ENCODE results near the gene ELP6. TPM values are rescaled to one million over a fixed set of nuclear protein-coding genes. Genes with fewer than 3 reads are reported as not detected.

Gene ELP6
- total and polyA plus RNA-seq, 9 of the 15 experiments (the other 6 are each of a cell fraction or from before 2014, with no cell fraction given): 76.9 to 198 (median 83.3) TPM

DNA sequence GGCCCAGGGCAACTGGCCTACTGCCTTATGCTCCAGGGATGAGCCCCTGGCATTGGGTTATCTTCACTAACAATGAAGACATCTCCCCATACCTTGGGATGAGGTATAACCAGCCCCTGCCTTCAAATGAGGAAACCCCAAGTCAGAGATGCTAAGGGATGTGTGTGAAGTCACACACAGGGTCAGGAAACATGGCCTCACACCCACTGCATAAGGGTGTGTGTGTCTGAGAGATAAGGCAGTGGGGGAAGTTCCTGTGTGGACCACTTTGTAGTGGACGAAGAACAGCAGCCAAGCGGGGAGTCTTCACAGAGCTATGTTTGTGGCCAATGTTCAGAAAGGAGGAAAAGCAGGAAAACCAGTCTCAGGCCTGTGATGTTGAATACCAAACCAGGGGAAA is 10.5 kb downstream of the ELP6 start (continued):
- TF ChIP-seq, protein P1, sequence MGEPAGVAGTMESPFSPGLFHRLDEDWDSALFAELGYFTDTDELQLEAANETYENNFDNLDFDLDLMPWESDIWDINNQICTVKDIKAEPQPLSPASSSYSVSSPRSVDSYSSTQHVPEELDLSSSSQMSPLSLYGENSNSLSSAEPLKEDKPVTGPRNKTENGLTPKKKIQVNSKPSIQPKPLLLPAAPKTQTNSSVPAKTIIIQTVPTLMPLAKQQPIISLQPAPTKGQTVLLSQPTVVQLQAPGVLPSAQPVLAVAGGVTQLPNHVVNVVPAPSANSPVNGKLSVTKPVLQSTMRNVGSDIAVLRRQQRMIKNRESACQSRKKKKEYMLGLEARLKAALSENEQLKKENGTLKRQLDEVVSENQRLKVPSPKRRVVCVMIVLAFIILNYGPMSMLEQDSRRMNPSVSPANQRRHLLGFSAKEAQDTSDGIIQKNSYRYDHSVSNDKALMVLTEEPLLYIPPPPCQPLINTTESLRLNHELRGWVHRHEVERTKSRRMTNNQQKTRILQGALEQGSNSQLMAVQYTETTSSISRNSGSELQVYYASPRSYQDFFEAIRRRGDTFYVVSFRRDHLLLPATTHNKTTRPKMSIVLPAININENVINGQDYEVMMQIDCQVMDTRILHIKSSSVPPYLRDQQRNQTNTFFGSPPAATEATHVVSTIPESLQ (CRISPR knock-in tag; IDR thresholded peaks at IDR 0.05): no peak

DNA sequence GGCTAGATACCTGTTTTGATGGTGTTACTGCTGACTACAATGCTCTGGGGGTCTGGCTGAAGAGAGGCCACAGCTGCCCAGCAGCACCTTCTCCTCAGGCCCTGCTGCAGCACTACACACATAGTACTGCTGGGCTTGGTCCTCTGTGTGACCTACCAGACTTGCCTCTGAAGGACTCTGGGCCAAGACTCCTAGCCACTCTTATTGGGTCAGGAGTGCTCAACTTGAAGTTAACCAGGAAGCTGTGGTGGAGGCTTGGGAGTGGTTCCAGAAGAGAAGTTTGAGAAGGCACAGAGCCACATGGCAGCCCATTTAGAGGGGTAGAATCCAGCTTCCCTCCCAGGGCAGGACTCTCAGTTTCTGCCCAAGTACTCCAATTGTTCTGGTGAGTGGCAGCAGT is 16.6 kb downstream of the ELP6 start:
- no peak for ATAC-seq
- Histone ChIP-seq H3K9me3 (replicated peaks; ENCODE audit: control insufficient read depth, insufficient read depth, low read depth, low read length) (no peaks in the 10 kb centered on the region), H3K27me3 (ENCODE audit: control insufficient read depth in 2 of 2, insufficient read depth in 2 of 2, low read length in 2 of 2) (no peaks in the 10 kb centered on the region), H3K27ac (ENCODE audit: extremely low read depth, low read depth, low read length) (no peak overlapping the region), H3K79me2 (ENCODE audit: control insufficient read depth, insufficient read depth, low read length) (peaks cover 2% of the 10 kb centered on the region; the same call in 1 of the 3 replicates), H3K9me1 (ENCODE audit: control insufficient read depth, insufficient read depth, low read length) (no peaks in the 10 kb centered on the region), H3K4me3 (no peak overlapping the region), H2AFZ (ENCODE audit: low read depth, low read length) (no peak overlapping the region), H3K36me3 (ENCODE audit: control insufficient read depth, insufficient read depth, low read length) (peaks cover 75% of the 10 kb centered on the region), H3K9ac (ENCODE audit: insufficient read depth in 1 of 2, low read depth in 2 of 2, low read length in 2 of 2) (no peak overlapping the region), H3K4me2 (ENCODE audit: insufficient read depth, low read length) (no peak overlapping the region), H4K20me1 (replicated peaks; ENCODE audit: control insufficient read depth, insufficient read depth, low read length) (no peaks in the 10 kb centered on the region), H3K4me1 (replicated peaks in 1 of 2; ENCODE audit: control insufficient read depth in 2 of 2, insufficient read depth in 2 of 2, low read length in 2 of 2) (peaks cover 2 to 3% of the 10 kb centered on the region in 2 experiments; a peak in 3 of 5 replicates)
- intact Hi-C loops (cut with micrococcal nuclease) (no loop called here), in situ Hi-C loops (cut with MboI) (no loop called here)
- FAIRE-seq: peak; percentile 15
- POLR2A ChIA-PET: interaction anchor here (1.1 to 1.7 kb wide), 2 partner anchors 9 to 15 kb away, joined by 3 read pairs; no protein-coding TSS in a partner anchor
- CTCF ChIA-PET (ENCODE audit: low intra/inter-chr PET ratio): no interaction called here
- DNase-seq (ENCODE audit: extremely low read depth in 1 of 4, low spot score in 3 of 4): no peak
- TF ChIP-seq TRIM28 (IDR thresholded peaks at IDR 0.05): no peak
- TF ChIP-seq, protein P2, sequence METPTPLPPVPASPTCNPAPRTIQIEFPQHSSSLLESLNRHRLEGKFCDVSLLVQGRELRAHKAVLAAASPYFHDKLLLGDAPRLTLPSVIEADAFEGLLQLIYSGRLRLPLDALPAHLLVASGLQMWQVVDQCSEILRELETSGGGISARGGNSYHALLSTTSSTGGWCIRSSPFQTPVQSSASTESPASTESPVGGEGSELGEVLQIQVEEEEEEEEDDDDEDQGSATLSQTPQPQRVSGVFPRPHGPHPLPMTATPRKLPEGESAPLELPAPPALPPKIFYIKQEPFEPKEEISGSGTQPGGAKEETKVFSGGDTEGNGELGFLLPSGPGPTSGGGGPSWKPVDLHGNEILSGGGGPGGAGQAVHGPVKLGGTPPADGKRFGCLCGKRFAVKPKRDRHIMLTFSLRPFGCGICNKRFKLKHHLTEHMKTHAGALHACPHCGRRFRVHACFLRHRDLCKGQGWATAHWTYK (CRISPR knock-in tag; IDR thresholded peaks at IDR 0.05): no peak
- no TSS peak for BruUV-seq (replicated peaks)
